Keratinocyte (primary cell): ENCODE results near the gene TPGS1. TPM values are rescaled to one million over a fixed set of nuclear protein-coding genes. Genes with fewer than 3 reads are reported as not detected.

Experiments used
- DNase-seq: peaks from one replicate; pipeline ENCODE4 v3.0.0-alpha.2; 2011; ENCODE audit warnings: low read depth, missing footprints, low spot score
- FAIRE-seq: peaks from 2 replicates; lab custom pipeline; 2011; peaks lifted over from hg19 to GRCh38; lab: Jason Lieb, UNC
- H2AFZ ChIP-seq: 2 replicates; pipeline ENCODE4 v1.6.0; 2012; ENCODE audit warnings: low read length, control low read depth, inconsistent platforms; ENCODE audit not compliant: control insufficient read depth
- H3K27ac ChIP-seq: 2 replicates; pipeline ENCODE4 v1.5.1; 2011; ENCODE audit warnings: low read length; ENCODE audit not compliant: control insufficient read depth, insufficient read depth
- H3K27me3 ChIP-seq: 3 replicates; pipeline ENCODE4 v1.6.0; 2011; ENCODE audit warnings: low read length; ENCODE audit not compliant: control insufficient read depth, insufficient read depth; ENCODE audit errors: extremely low read depth
- H3K36me3 ChIP-seq, 2 experiments: 2 replicates in 1 of 2; 3 replicates in 1 of 2; pipeline ENCODE4 v1.5.1; 2011; ENCODE audit warnings: low read length in 2 of 2, mild to moderate bottlenecking in 1 of 2; ENCODE audit not compliant: control insufficient read depth in 2 of 2, insufficient read depth in 2 of 2; ENCODE audit errors: extremely low read depth in 1 of 2
- H3K4me1 ChIP-seq: 3 replicates; pipeline ENCODE4 v1.5.1; 2011; ENCODE audit warnings: low read length; ENCODE audit not compliant: control insufficient read depth, insufficient read depth; ENCODE audit errors: extremely low read depth
- H3K4me2 ChIP-seq: 3 replicates; pipeline ENCODE4 v1.6.0; 2011; ENCODE audit warnings: low read depth, low read length; ENCODE audit not compliant: control insufficient read depth, insufficient read depth; ENCODE audit errors: extremely low read depth
- H3K4me3 ChIP-seq, 3 experiments: fragments of 200-600 bp in 1 of 3; sonication (generic) in 1 of 3; 2 replicates in 2 of 3; 3 replicates in 1 of 3; pipeline ENCODE4 v1.5.1; 2011 to 2016; ENCODE audit warnings: low read length in 3 of 3, mild to moderate bottlenecking in 3 of 3, control low read depth in 2 of 3, inconsistent platforms in 1 of 3, low read depth in 1 of 3, mixed read lengths in 1 of 3, mixed run types in 1 of 3, moderate library complexity in 1 of 3; ENCODE audit not compliant: control insufficient read depth in 2 of 3, insufficient read depth in 2 of 3; ENCODE audit errors: extremely low read depth in 1 of 3
- H3K79me2 ChIP-seq: 2 replicates; pipeline ENCODE4 v1.6.0; 2012; ENCODE audit warnings: low read length; ENCODE audit not compliant: control insufficient read depth, insufficient read depth
- H3K9ac ChIP-seq: 3 replicates; pipeline ENCODE4 v1.6.0; 2011; ENCODE audit warnings: low read length; ENCODE audit not compliant: control insufficient read depth, insufficient read depth; ENCODE audit errors: extremely low read depth
- H3K9me1 ChIP-seq: 3 replicates; pipeline ENCODE4 v1.6.0; 2011; ENCODE audit warnings: low read length; ENCODE audit not compliant: control insufficient read depth, insufficient read depth; ENCODE audit errors: extremely low read depth
- H3K9me3 ChIP-seq: 2 replicates; pipeline ENCODE4 v1.5.1; 2012; ENCODE audit warnings: low read depth, low read length; ENCODE audit not compliant: control insufficient read depth
- H4K20me1 ChIP-seq: 3 replicates; pipeline ENCODE4 v1.6.0; 2011; ENCODE audit warnings: low read length; ENCODE audit not compliant: control insufficient read depth, insufficient read depth; ENCODE audit errors: extremely low read depth
- CTCF ChIP-seq, 3 experiments: IDR thresholded peaks in 1 of 3; conservative IDR thresholded peaks in 1 of 3; optimal IDR thresholded peaks in 1 of 3; 2 replicates in 2 of 3; 3 replicates in 1 of 3; pipeline versions ENCODE3 to v1.5.1; 2011; ENCODE audit warnings: low read length in 3 of 3, mild to moderate bottlenecking in 3 of 3, moderate library complexity in 2 of 3, control low read depth in 1 of 3, inconsistent platforms in 1 of 3; ENCODE audit not compliant: insufficient read depth in 2 of 3; ENCODE audit errors: extremely low read depth in 1 of 3
- EZH2 ChIP-seq: IDR thresholded peaks from one replicate; pipeline ENCODE4 v1.6.1; 2012; ENCODE audit warnings: inconsistent platforms, mild to moderate bottlenecking, low read length, moderate library complexity
- dilution Hi-C: fragments of 300-500 bp; cut with MboI; formaldehyde crosslinking; loops from one replicate; pipeline ENCODE4 v1.7.0; 2020; ENCODE audit warnings: low sequenced_read_pairs; ENCODE audit not compliant: extremely low pct_ligation_motif_present
- polyA plus RNA-seq, 5 experiments: library from polyadenylated mRNA; depleted of rRNA in 3 of 5; stranded (reverse) in 3 of 5; stranded (forward) in 1 of 5; unstranded in 1 of 5; fragments of >200 nt; gene quantifications; 1 replicate in 1 of 5; 2 replicates in 3 of 5; 3 replicates in 1 of 5; pipeline versions ENCODE4 v1.2.1 to v1.2.3, GENCODE V29; 2011 to 2012; ENCODE audit warnings: missing spikeins in 2 of 5, low read depth in 1 of 5, low replicate concordance in 1 of 5

The TPGS1 gene
- polyA plus RNA-seq, 1 donor (not counting 4 experiments of a cell fraction or from before 2014, with no cell fraction given), result 1.4 TPM

DNA sequence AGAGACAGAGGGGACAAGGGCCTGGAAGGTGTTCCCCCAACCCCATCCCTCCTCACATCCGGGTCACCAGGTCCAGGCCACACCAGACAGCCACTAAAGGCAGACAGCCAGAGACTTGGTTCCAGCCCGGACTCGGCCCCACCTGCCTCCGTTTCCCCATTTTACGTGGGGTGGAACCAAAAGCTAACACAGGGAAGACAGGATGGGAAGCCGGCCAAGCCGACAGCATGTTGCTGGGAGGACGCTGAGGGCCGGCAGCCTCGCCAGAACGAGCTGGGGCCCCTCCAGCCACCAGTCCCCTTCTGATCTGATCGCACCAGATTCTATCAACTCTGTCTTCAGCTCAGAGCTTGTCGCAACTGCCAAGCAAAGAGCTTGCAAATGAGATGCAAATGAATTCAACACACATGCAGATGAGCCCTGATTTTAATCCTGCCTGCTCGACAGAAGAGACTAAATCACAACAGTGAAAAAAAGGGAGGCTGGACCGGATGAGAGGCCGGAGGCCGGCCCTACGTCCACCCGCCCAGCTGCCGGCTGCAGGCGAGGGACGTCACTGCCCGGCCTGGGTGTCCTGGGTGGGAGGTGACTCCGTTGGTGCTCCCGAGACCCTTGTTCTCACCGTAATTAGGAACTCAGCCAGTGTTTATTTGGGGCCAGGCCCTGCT is 28.9 kb upstream of the TPGS1 start:
- TF ChIP-seq CTCF (optimal IDR thresholded peaks at IDR 0.05 in 1 of 3, IDR thresholded peaks at IDR 0.05 in 1 of 3, conservative IDR thresholded peaks at IDR 0.05 in 1 of 3; ENCODE audit: extremely low read depth in 1 of 3, insufficient read depth in 2 of 3, low read length in 3 of 3), result no peak
- no peak for TF ChIP-seq EZH2

GRCh38 chr19:478976-479375 is 28.3 kb upstream of the TPGS1 start:
- FAIRE-seq, result no peak
- DNase-seq, result no peak
- no peaks in the 10 kb centered on the region for H3K36me3 ChIP-seq
- no peak overlapping the region for H3K4me2 ChIP-seq
- H3K9me3 ChIP-seq, result peaks cover 2% of the 10 kb centered on the region
- H3K27me3 ChIP-seq, result no peaks in the 10 kb centered on the region
- TF ChIP-seq EZH2, result no peak
- no peak for TF ChIP-seq CTCF (optimal IDR thresholded peaks at IDR 0.05 in 1 of 3, IDR thresholded peaks at IDR 0.05 in 1 of 3, conservative IDR thresholded peaks at IDR 0.05 in 1 of 3; ENCODE audit: extremely low read depth in 1 of 3, insufficient read depth in 2 of 3, low read length in 3 of 3)
- H3K79me2 ChIP-seq, result no peaks in the 10 kb centered on the region
- no peak overlapping the region for H3K27ac ChIP-seq
- dilution Hi-C loops, result no loop called here
- H3K4me1 ChIP-seq, result no peaks in the 10 kb centered on the region
- no peak overlapping the region for H3K4me3 ChIP-seq
- no peak overlapping the region for H3K9ac ChIP-seq
- no peak overlapping the region for H2AFZ ChIP-seq
- H3K9me1 ChIP-seq, result no peaks in the 10 kb centered on the region
- H4K20me1 ChIP-seq, result no peaks in the 10 kb centered on the region

More for the DNA sequence above, 28.9 kb upstream of the TPGS1 start:
- Histone ChIP-seq H3K79me2 (no peaks in the 10 kb centered on the region), H3K9me1 (no peaks in the 10 kb centered on the region), H3K4me1 (no peaks in the 10 kb centered on the region), H2AFZ (no peak overlapping the region), H3K9me3 (peaks cover 2% of the 10 kb centered on the region), H3K9ac (no peak overlapping the region), H4K20me1 (no peaks in the 10 kb centered on the region), H3K4me2 (no peak overlapping the region), H3K36me3 (no peaks in the 10 kb centered on the region), H3K4me3 (no peak overlapping the region), H3K27me3 (no peaks in the 10 kb centered on the region), H3K27ac (no peak overlapping the region)
- FAIRE-seq (no peak), DNase-seq (no peak)
- dilution Hi-C loops, result no loop called here
